Mesendoderm (in vitro differentiated cells): ENCODE measurements around the gene ABCB9.

Experiments used
- DNase-seq: peaks from one replicate; pipeline ENCODE4 v3.0.0; 2013
- H2AK5ac ChIP-seq: 2 replicates; pipeline ENCODE4 v1.6.1; 2013; ENCODE audit warnings: low read length, inconsistent platforms
- H2BK120ac ChIP-seq: 2 replicates; pipeline ENCODE4 v1.6.1; 2013; ENCODE audit warnings: low read depth, mild to moderate bottlenecking, low read length, moderate library complexity, mixed read lengths
- H2BK15ac ChIP-seq: replicated peaks from 2 replicates; pipeline ENCODE4 v1.6.1; 2013; ENCODE audit warnings: low read depth, mild to moderate bottlenecking, moderate library complexity
- H2BK5ac ChIP-seq: 2 replicates; pipeline ENCODE4 v1.6.1; 2013; ENCODE audit warnings: low read length, inconsistent platforms
- H3K18ac ChIP-seq: 2 replicates; pipeline ENCODE4 v1.6.1; 2013; ENCODE audit warnings: mild to moderate bottlenecking, low read length, mixed read lengths
- H3K23ac ChIP-seq: one replicate; pipeline ENCODE4 v1.6.1; 2013; ENCODE audit warnings: low read length
- H3K27ac ChIP-seq: 2 replicates; pipeline ENCODE4 v1.5.1; 2013; ENCODE audit warnings: low read depth, mild to moderate bottlenecking, inconsistent platforms, low read length, moderate library complexity
- H3K27me3 ChIP-seq: 2 replicates; pipeline ENCODE4 v1.6.1; 2013; ENCODE audit warnings: low read length, control low read depth, mild to moderate bottlenecking, inconsistent platforms; ENCODE audit not compliant: insufficient read depth, poor library complexity
- H3K36me3 ChIP-seq: 2 replicates; pipeline ENCODE4 v1.6.1; 2013; ENCODE audit warnings: low read length, inconsistent platforms; ENCODE audit not compliant: control insufficient read depth, insufficient read depth
- H3K4ac ChIP-seq: one replicate; pipeline ENCODE4 v1.6.1; 2013; ENCODE audit warnings: low read depth, mild to moderate bottlenecking, low read length, moderate library complexity
- H3K4me1 ChIP-seq: 2 replicates; pipeline ENCODE4 v1.6.1; 2013; ENCODE audit warnings: low read depth, low read length, inconsistent platforms; ENCODE audit not compliant: control insufficient read depth
- H3K4me2 ChIP-seq: 2 replicates; pipeline ENCODE4 v1.6.1; 2013; ENCODE audit warnings: low read length
- H3K4me3 ChIP-seq: 2 replicates; pipeline ENCODE4 v1.5.1; 2013; ENCODE audit warnings: mild to moderate bottlenecking, low read length
- H3K56ac ChIP-seq: one replicate; pipeline ENCODE4 v1.6.1; 2013; ENCODE audit warnings: low read length
- H3K79me1 ChIP-seq: 2 replicates; pipeline ENCODE4 v1.6.1; 2013; ENCODE audit warnings: low read length, inconsistent platforms
- H3K79me2 ChIP-seq: 2 replicates; pipeline ENCODE4 v1.6.1; 2013; ENCODE audit warnings: mild to moderate bottlenecking, low read length; ENCODE audit not compliant: control insufficient read depth, insufficient read depth
- H3K9ac ChIP-seq: 2 replicates; pipeline ENCODE4 v1.6.1; 2013; ENCODE audit warnings: low read length, inconsistent platforms
- H4K5ac ChIP-seq: one replicate; pipeline ENCODE4 v1.6.1; 2013; ENCODE audit warnings: low read length
- H4K8ac ChIP-seq: one replicate; pipeline ENCODE4 v1.6.1; 2013; ENCODE audit warnings: low read depth, mild to moderate bottlenecking, control low read depth, low read length, moderate library complexity
- whole genome bisulfite sequencing: extraction: QIAGEN DNeasy Blood & Tissue Kit; methylation state at CpG from one replicate; pipeline ENCODE4 v1.1.7; 2013; ENCODE audit warnings: low lambda C conversion rate, missing lambda C conversion rate; ENCODE audit not compliant: insufficient coverage; ENCODE audit errors: extremely low coverage; 5-methylcytosine and 5-hydroxymethylcytosine counted together

The ABCB9 gene

GRCh38 chr12:122996621-122997342 lies 30.5 kb upstream of the ABCB9 start:
- Histone ChIP-seq H3K4me2 (no peak overlapping the region), H4K5ac (no peak overlapping the region), H3K18ac (no peak overlapping the region), H2BK120ac (no peak overlapping the region), H3K4ac (no peak overlapping the region), H3K36me3 (no peaks in the 10 kb centered on the region), H4K8ac (no peak overlapping the region), H3K4me1 (no peaks in the 10 kb centered on the region), H3K4me3 (no peak overlapping the region), H2AK5ac (no peak overlapping the region), H3K79me2 (no peaks in the 10 kb centered on the region), H3K27ac (no peak overlapping the region), H2BK15ac (no peak overlapping the region), H2BK5ac (no peak overlapping the region), H3K23ac (no peak overlapping the region), H3K56ac (no peak overlapping the region), H3K79me1 (no peaks in the 10 kb centered on the region), H3K27me3 (no peaks in the 10 kb centered on the region), H3K9ac (no peak overlapping the region)
- no CpG with 5 or more reads among the region's 16 CpGs for WGBS
- no peak for DNase-seq

GRCh38 chr12:122996188-122996601 lies 29.9 kb upstream of the ABCB9 start:
- Histone ChIP-seq H3K79me1 (no peaks in the 10 kb centered on the region), H2BK120ac (no peak overlapping the region), H2BK15ac (no peak overlapping the region), H3K36me3 (no peaks in the 10 kb centered on the region), H3K27me3 (no peaks in the 10 kb centered on the region), H3K23ac (no peak overlapping the region), H4K8ac (no peak overlapping the region), H3K56ac (no peak overlapping the region), H3K79me2 (no peaks in the 10 kb centered on the region), H2AK5ac (no peak overlapping the region), H3K9ac (no peak overlapping the region), H3K4me2 (no peak overlapping the region), H2BK5ac (no peak overlapping the region), H4K5ac (no peak overlapping the region), H3K18ac (no peak overlapping the region), H3K4ac (no peak overlapping the region), H3K27ac (no peak overlapping the region), H3K4me3 (no peak overlapping the region), H3K4me1 (no peaks in the 10 kb centered on the region)
- no peak for DNase-seq
- WGBS: no CpG with 5 or more reads among the region's 7 CpGs

DNA sequence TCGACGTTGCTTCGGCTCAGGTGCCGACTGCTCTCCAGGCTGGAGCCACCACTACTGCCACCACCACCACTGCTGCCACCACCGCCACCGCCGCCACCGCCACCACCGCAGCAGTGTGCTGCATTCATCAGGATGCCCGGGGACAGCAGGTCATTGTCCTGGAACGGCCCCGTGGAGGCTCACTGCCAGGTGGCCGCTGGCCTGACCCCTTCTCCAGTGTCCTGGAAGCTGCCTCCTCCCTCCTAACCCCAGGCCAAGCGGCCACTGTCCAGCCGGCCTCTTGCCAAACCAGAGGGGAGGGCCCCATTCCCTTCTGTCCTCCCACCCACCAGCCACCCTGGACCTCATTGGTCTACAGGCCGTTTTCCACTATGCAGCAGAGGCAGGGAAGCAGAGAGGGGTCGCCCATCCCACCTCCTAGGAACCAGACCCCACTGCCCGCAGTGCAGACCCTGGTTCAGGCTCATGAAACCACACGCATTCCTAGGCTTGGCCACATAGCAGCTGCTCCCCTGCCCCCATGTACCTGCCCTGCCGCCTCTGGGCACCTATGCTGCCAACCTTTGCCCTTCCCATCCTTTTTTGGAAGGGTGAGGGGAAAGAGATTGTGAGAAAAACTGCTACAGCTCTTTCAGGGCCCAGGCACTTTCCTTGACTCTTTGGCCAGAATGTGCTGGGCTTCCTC lies 29.4 kb upstream of the ABCB9 start:
- Histone ChIP-seq H3K4me2 (no peak overlapping the region), H2BK15ac (no peak overlapping the region), H3K4me1 (no peaks in the 10 kb centered on the region), H3K79me2 (no peaks in the 10 kb centered on the region), H3K36me3 (no peaks in the 10 kb centered on the region), H4K5ac (no peak overlapping the region), H3K9ac (no peak overlapping the region), H3K18ac (no peak overlapping the region), H3K56ac (no peak overlapping the region), H3K27ac (no peak overlapping the region), H3K4me3 (no peak overlapping the region), H4K8ac (no peak overlapping the region), H3K27me3 (no peaks in the 10 kb centered on the region), H3K79me1 (no peaks in the 10 kb centered on the region), H2AK5ac (no peak overlapping the region), H3K23ac (no peak overlapping the region), H2BK5ac (no peak overlapping the region), H2BK120ac (no peak overlapping the region), H3K4ac (no peak overlapping the region)
- WGBS: no CpG with 5 or more reads among the region's 20 CpGs
- DNase-seq: no peak

GRCh38 chr12:122994781-122995502 lies 28.7 kb upstream of the ABCB9 start:
- Histone ChIP-seq H3K4me1 (no peaks in the 10 kb centered on the region), H3K56ac (no peak overlapping the region), H2BK120ac (no peak overlapping the region), H4K5ac (no peak overlapping the region), H2AK5ac (no peak overlapping the region), H3K79me1 (no peaks in the 10 kb centered on the region), H3K36me3 (no peaks in the 10 kb centered on the region), H3K4me2 (no peak overlapping the region), H3K4ac (no peak overlapping the region), H3K79me2 (no peaks in the 10 kb centered on the region), H3K18ac (no peak overlapping the region), H2BK15ac (no peak overlapping the region), H3K23ac (no peak overlapping the region), H3K27me3 (no peaks in the 10 kb centered on the region), H3K27ac (no peak overlapping the region), H3K9ac (no peak overlapping the region), H4K8ac (no peak overlapping the region), H3K4me3 (no peak overlapping the region), H2BK5ac (no peak overlapping the region)
- WGBS: no CpG with 5 or more reads among the region's 13 CpGs
- no peak for DNase-seq

DNA sequence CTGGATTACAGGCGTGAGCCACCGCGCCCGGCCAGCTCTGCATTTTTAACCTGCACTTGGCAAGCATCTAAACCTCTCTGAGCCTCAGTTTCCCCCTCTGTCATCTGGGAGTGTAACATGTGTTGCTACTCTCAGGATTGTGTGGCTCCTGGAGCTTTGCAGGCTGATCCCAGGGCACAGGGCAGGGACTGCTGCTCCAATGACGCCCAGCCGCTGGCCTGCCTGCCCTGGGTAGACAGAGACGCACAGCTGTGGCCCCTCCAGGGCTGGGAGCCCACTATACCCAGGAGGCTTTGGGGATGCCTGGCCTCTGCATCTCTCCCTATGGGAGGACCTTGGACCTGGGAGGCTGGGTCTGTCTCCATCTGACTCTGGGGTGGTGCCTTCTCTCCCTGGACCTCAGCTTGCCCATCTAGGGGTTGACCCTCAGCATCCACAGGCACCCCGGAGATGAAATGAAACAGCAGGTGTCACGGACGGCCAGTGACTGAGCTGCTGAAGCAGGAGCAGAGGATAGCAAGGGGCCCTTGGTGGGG lies 27.9 kb upstream of the ABCB9 start:
- no peak overlapping the region for H4K5ac ChIP-seq
- no peaks in the 10 kb centered on the region for H3K79me2 ChIP-seq
- no peak overlapping the region for H3K9ac ChIP-seq
- no peak overlapping the region for H3K18ac ChIP-seq
- no CpG with 5 or more reads among the region's 10 CpGs for WGBS
- H3K27ac ChIP-seq: no peak overlapping the region
- H3K4me2 ChIP-seq: no peak overlapping the region
- H3K36me3 ChIP-seq: no peaks in the 10 kb centered on the region
- H3K27me3 ChIP-seq: no peaks in the 10 kb centered on the region
- H2BK120ac ChIP-seq: no peak overlapping the region
- no peaks in the 10 kb centered on the region for H3K79me1 ChIP-seq
- H3K4me3 ChIP-seq: no peak overlapping the region
- no peak overlapping the region for H3K23ac ChIP-seq
- H3K4ac ChIP-seq: no peak overlapping the region
- H3K4me1 ChIP-seq: no peaks in the 10 kb centered on the region
- H2BK5ac ChIP-seq: no peak overlapping the region
- no peak overlapping the region for H2AK5ac ChIP-seq
- DNase-seq: no peak
- H2BK15ac ChIP-seq: no peak overlapping the region
- no peak overlapping the region for H3K56ac ChIP-seq
- no peak overlapping the region for H4K8ac ChIP-seq
